PC-9 (cell line): ENCODE results near the gene CNTNAP5. TPM values are rescaled to one million over a fixed set of nuclear protein-coding genes. Genes with fewer than 3 reads are reported as not detected.

ENCODE experiments used
- BruUV-seq: library from RNA; stranded (reverse); fragments of 400-500 nt; replicated peaks from 2 replicates; lab custom pipeline; 2021; lab: Mats Ljungman, UMichigan
- CTCF ChIA-PET: fragments of 300-600 bp; sonication (Branson Sonifier 250); formaldehyde crosslinking; loops from one replicate; lab custom pipeline; 2022; ENCODE audit warnings: antibody characterized with exemption; lab: Charles Lee
- POLR2A ChIA-PET: fragments of 300-600 bp; sonication (Branson Sonifier 250); formaldehyde crosslinking; loops from one replicate; lab custom pipeline; 2022; ENCODE audit warnings: antibody characterized with exemption; ENCODE audit not compliant: unreplicated experiment; lab: Charles Lee
- DNase-seq, 2 experiments: peaks; one replicate each; pipeline versions ENCODE4 v3.0.0 to v3.0.0-alpha.2; 2015 to 2022; ENCODE audit warnings: mixed read lengths in 1 of 2
- H2AFZ ChIP-seq: fragments of 200-600 bp; sonication (generic); 2 replicates; pipeline ENCODE4 v1.8.1; 2017; ENCODE audit warnings: antibody characterized with exemption
- H3F3A ChIP-seq: fragments of 200-600 bp; sonication (generic); 2 replicates; pipeline ENCODE4 v1.8.1; 2017; ENCODE audit warnings: antibody characterized with exemption, mild to moderate bottlenecking, low read depth; ENCODE audit not compliant: insufficient read depth
- H3K27ac ChIP-seq: fragments of 200-600 bp; sonication (generic); 2 replicates; pipeline ENCODE4 v1.6.1; 2016; ENCODE audit warnings: mixed run types
- H3K27me3 ChIP-seq: fragments of 200-600 bp; sonication (generic); 2 replicates; pipeline ENCODE4 v1.6.1; 2016; ENCODE audit warnings: low read depth, mixed run types; ENCODE audit not compliant: insufficient read depth
- H3K36me3 ChIP-seq: fragments of 200-600 bp; sonication (generic); 2 replicates; pipeline ENCODE4 v1.6.1; 2016; ENCODE audit warnings: low read depth, mixed run types
- H3K4me1 ChIP-seq: fragments of 200-600 bp; sonication (generic); replicated peaks from 2 replicates; pipeline ENCODE4 v1.6.1; 2016; ENCODE audit warnings: mixed run types; ENCODE audit not compliant: insufficient read depth
- H3K4me2 ChIP-seq: fragments of 200-600 bp; sonication (generic); 2 replicates; pipeline ENCODE4 v1.6.1; 2017; ENCODE audit warnings: mixed run types
- H3K4me3 ChIP-seq: fragments of 200-600 bp; sonication (generic); 2 replicates; pipeline ENCODE4 v1.6.1; 2016; ENCODE audit warnings: mixed run types
- H3K79me2 ChIP-seq: fragments of 200-600 bp; sonication (generic); 2 replicates; pipeline ENCODE4 v1.6.1; 2017; ENCODE audit warnings: low read depth, mixed run types
- H3K9me2 ChIP-seq: fragments of 200-600 bp; sonication (generic); 2 replicates; pipeline ENCODE4 v1.8.1; 2017; ENCODE audit warnings: mild to moderate bottlenecking; ENCODE audit not compliant: insufficient read depth
- H3K9me3 ChIP-seq: fragments of 200-600 bp; sonication (generic); 2 replicates; pipeline ENCODE4 v1.8.1; 2016; ENCODE audit warnings: low read depth; ENCODE audit not compliant: insufficient read depth
- H4K20me1 ChIP-seq: fragments of 200-600 bp; sonication (generic); 2 replicates; pipeline ENCODE4 v1.8.1; 2017; ENCODE audit not compliant: insufficient read depth
- EZH2 ChIP-seq: fragments of 200-600 bp; sonication (generic); IDR thresholded peaks from 2 replicates; pipeline ENCODE4 v1.8.0; 2017; ENCODE audit warnings: antibody characterized with exemption, low read depth
- intact Hi-C: fragments of 100-400 bp; cut with micrococcal nuclease; formaldehyde crosslinking; loops from one replicate; pipeline ENCODE4 v1.10.0; 2022; ENCODE audit not compliant: unreplicated experiment
- total RNA-seq: library from RNA; stranded (reverse); gene quantifications from 2 replicates; pipeline ENCODE4 v1.2.3, GENCODE V29; 2021
- TF ChIP-seq, protein P1 (sequence below): fragments of 200-600 bp; sonication (generic); conservative IDR thresholded peaks from 2 replicates; pipeline ENCODE4 v1.6.1; 2017; ENCODE audit warnings: mixed run types, antibody characterized with exemption, mild to moderate bottlenecking, moderate library complexity

CNTNAP5 gene
- total RNA-seq, 1 experiment from 2014 or later = not detected

- H3K9me3 ChIP-seq = no peaks in the 10 kb centered on the region
- H3F3A ChIP-seq = no peaks in the 10 kb centered on the region
- H3K4me1 ChIP-seq = no peaks in the 10 kb centered on the region
- BruUV-seq = no TSS peak
- TF ChIP-seq, protein P1, sequence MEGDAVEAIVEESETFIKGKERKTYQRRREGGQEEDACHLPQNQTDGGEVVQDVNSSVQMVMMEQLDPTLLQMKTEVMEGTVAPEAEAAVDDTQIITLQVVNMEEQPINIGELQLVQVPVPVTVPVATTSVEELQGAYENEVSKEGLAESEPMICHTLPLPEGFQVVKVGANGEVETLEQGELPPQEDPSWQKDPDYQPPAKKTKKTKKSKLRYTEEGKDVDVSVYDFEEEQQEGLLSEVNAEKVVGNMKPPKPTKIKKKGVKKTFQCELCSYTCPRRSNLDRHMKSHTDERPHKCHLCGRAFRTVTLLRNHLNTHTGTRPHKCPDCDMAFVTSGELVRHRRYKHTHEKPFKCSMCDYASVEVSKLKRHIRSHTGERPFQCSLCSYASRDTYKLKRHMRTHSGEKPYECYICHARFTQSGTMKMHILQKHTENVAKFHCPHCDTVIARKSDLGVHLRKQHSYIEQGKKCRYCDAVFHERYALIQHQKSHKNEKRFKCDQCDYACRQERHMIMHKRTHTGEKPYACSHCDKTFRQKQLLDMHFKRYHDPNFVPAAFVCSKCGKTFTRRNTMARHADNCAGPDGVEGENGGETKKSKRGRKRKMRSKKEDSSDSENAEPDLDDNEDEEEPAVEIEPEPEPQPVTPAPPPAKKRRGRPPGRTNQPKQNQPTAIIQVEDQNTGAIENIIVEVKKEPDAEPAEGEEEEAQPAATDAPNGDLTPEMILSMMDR = no peak
- TF ChIP-seq EZH2 = no peak
- no peaks in the 10 kb centered on the region for H4K20me1 ChIP-seq
- no peak for DNase-seq
- POLR2A ChIA-PET = no interaction called here
- no peak overlapping the region for H3K27ac ChIP-seq
- CTCF ChIA-PET = no interaction called here
- H3K79me2 ChIP-seq = no peaks in the 10 kb centered on the region
- no peaks in the 10 kb centered on the region for H3K9me2 ChIP-seq
- intact Hi-C loops = no loop called here
- H3K4me3 ChIP-seq = no peak overlapping the region
- no peak overlapping the region for H3K4me2 ChIP-seq
- no peak overlapping the region for H2AFZ ChIP-seq
- H3K36me3 ChIP-seq = no peaks in the 10 kb centered on the region
- peaks cover 8% of the 10 kb centered on the region; the same call in 1 of the 2 replicates for H3K27me3 ChIP-seq
Measured at GRCh38 chr2:124211461-124211860, 186.4 kb downstream of the CNTNAP5 start.

DNA sequence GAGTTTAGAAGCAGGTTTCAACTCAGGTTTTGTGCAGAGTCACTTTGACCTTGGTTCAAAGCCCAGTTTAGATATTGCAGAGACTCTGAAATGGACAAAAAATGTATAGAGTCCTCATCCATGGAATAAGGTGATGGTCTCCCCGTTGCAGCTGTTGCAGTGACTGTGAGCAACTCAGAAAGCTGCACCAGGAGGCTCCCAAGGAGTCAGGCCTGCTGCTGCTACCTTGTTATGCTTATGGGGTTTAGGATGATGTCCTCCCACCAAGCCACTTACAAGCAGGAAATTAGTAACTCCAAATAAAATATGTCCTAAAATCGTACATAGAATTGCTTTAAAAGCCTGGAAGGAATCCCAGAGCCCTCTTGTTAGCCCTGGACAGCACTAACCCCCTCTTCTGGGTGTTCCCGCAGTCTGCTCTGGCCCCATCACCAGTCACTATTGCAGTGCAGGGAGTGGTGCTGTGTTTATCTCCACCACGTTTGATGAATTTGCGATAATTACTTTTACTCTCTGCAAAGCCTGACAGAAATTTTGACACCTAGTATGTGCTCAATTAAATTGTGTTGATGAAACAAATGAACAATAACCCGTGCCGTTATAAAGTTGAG lies 189.0 kb downstream of the CNTNAP5 start:
- H3K9me2 ChIP-seq = no peaks in the 10 kb centered on the region
- no peaks in the 10 kb centered on the region for H3K36me3 ChIP-seq
- no peaks in the 10 kb centered on the region for H4K20me1 ChIP-seq
- no peak for TF ChIP-seq EZH2
- TF ChIP-seq, protein P1 = no peak
- POLR2A ChIA-PET = no interaction called here
- H3F3A ChIP-seq = no peaks in the 10 kb centered on the region
- no peak for DNase-seq
- no TSS peak for BruUV-seq
- H3K27ac ChIP-seq = no peak overlapping the region
- no peak overlapping the region for H3K4me2 ChIP-seq
- intact Hi-C loops = no loop called here
- no peaks in the 10 kb centered on the region for H3K9me3 ChIP-seq
- H3K27me3 ChIP-seq = peaks cover 8% of the 10 kb centered on the region; the same call in 1 of the 2 replicates
- CTCF ChIA-PET = no interaction called here
- no peaks in the 10 kb centered on the region for H3K4me1 ChIP-seq
- H3K79me2 ChIP-seq = no peaks in the 10 kb centered on the region
- no peak overlapping the region for H3K4me3 ChIP-seq
- H2AFZ ChIP-seq = no peak overlapping the region

DNA sequence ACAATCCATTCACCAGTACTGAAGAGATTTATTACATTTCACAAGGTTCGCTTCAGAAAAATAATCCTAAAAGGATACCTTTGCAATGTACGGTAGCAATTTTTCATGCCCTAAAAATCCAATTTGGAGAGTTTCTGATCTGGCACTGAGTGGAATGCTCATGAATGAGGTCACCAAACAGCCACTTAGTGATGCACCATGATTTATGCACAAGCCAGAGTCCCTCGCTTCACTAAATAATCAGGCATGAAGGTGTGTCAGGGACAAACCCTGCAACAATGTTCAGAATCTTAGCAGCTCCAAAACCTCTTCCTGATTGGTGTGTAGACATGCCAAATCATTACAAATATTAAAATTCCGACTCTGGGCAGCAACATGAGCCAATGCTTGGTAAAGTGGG lies 221.1 kb downstream of the CNTNAP5 start:
- no peaks in the 10 kb centered on the region for H4K20me1 ChIP-seq
- H3K27me3 ChIP-seq = no peaks in the 10 kb centered on the region
- H3K27ac ChIP-seq = no peak overlapping the region
- H3K79me2 ChIP-seq = no peaks in the 10 kb centered on the region
- no peaks in the 10 kb centered on the region for H3K4me1 ChIP-seq
- no peak overlapping the region for H3K4me2 ChIP-seq
- no peak overlapping the region for H2AFZ ChIP-seq
- H3K9me2 ChIP-seq = no peaks in the 10 kb centered on the region
- TF ChIP-seq, protein P1 = no peak
- TF ChIP-seq EZH2 = no peak
- BruUV-seq = no TSS peak
- no peaks in the 10 kb centered on the region for H3K36me3 ChIP-seq
- intact Hi-C loops = no loop called here
- no peak overlapping the region for H3K4me3 ChIP-seq
- no peaks in the 10 kb centered on the region for H3F3A ChIP-seq
- POLR2A ChIA-PET = no interaction called here
- CTCF ChIA-PET = no interaction called here
- no peak for DNase-seq
- no peaks in the 10 kb centered on the region for H3K9me3 ChIP-seq
